Sigmoid colon (tissue), 4 donors: ENCODE results near the gene KLHDC3.

ENCODE experiments used
- CTCF ChIP-seq, 4 experiments: fragments of 450-650 bp in 3 of 4; fragments of 200-600 bp in 1 of 4; IDR thresholded peaks; one replicate each; pipeline ENCODE4 v1.5.1; 2016 to 2019; ENCODE audit warnings: antibody characterized with exemption in 4 of 4, mild to moderate bottlenecking in 3 of 4, moderate library complexity in 2 of 4
- POLR2A ChIP-seq, 2 donors: fragments of 450-650 bp; IDR thresholded peaks; one replicate each; pipeline ENCODE4 v1.6.1; 2016; ENCODE audit warnings: antibody characterized with exemption in 2 of 2, mild to moderate bottlenecking in 2 of 2, moderate library complexity in 2 of 2
- POLR2AphosphoS5 ChIP-seq, 4 donors: sonication (generic); formaldehyde crosslinking; IDR thresholded peaks; one replicate each; pipeline ENCODE4 v1.6.1; 2017; ENCODE audit warnings: antibody characterized with exemption in 4 of 4

- no peak for TF ChIP-seq POLR2AphosphoS5 (IDR thresholded peaks at IDR 0.05)
- TF ChIP-seq CTCF (IDR thresholded peaks at IDR 0.05) = no peak
- no peak for TF ChIP-seq POLR2A (IDR thresholded peaks at IDR 0.05)
Measured at GRCh38 chr6:42978487-42978838, 35.6 kb upstream of the KLHDC3 start.
